ENCODE data around the gene ASCC1.

ASCC1 gene

DNA sequence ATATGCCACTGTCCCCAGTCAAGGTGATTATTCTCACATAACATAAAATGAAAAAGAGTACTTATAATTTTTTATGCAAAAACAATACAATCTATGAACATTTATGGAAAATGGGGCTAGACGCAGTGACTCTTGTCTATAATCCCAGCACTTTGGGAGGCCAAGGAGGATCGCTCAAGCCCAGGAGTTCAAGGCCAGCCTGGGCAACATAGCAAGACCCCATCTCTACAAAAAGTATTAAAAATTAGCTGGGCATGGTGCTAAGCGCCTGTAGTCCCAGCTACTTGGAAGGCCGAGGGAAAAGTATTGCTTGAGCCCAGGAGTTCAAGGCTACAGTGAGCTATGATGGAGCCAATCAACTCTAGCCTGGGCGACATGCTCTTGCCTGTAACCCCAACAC is 14.8 kb downstream of the ASCC1 start:
- Histone ChIP-seq H3K27ac (ENCODE audit: insufficient read depth, low read depth, low read length, poor library complexity, severe bottlenecking) (no peak overlapping the region), H3K4me3 (ENCODE audit: insufficient read depth, low read depth, low read length) (no peak overlapping the region), H3K36me3 (ENCODE audit: control insufficient read depth, insufficient read depth, low read length) (peaks cover 7% of the 10 kb centered on the region), H3K4me1 (ENCODE audit: control insufficient read depth, insufficient read depth, low read length) (no peaks in the 10 kb centered on the region), H3K27me3 (ENCODE audit: control insufficient read depth, insufficient read depth, low read length, poor library complexity, severe bottlenecking) (no peaks in the 10 kb centered on the region), H3K9me3 (ENCODE audit: control insufficient read depth, low read length) (no peaks in the 10 kb centered on the region)
- WGBS, 2 experiments = 91 to 92% methylated on average over 5 of the region's 5 CpGs

DNA sequence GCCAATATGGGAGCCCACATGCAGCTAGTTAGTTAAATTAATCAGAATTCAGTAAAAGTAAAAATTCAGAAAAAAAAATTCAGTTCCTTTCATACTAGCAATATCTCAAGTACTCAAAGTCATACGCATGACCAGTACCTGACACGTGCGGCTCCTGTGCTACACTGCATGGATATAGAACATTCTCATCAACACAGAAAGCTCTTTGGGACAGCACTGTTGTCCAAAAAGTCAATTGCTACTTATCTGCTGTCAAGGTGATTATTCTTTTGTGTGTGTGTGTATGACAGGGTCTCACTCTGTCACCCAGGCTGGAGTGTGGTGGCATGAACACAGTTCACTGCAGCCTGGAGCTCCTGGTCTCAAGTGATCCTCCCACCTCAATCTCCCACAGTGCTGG is 15.2 kb downstream of the ASCC1 start:
- peaks cover 7% of the 10 kb centered on the region for H3K36me3 ChIP-seq (ENCODE audit: control insufficient read depth, insufficient read depth, low read length)
- no peaks in the 10 kb centered on the region for H3K4me1 ChIP-seq (ENCODE audit: control insufficient read depth, insufficient read depth, low read length)
- H3K4me3 ChIP-seq (ENCODE audit: insufficient read depth, low read depth, low read length) = no peak overlapping the region
- no peak overlapping the region for H3K27ac ChIP-seq (ENCODE audit: insufficient read depth, low read depth, low read length, poor library complexity, severe bottlenecking)
- WGBS, 2 experiments = 98% methylated on average over 3 of the region's 3 CpGs
- no peaks in the 10 kb centered on the region for H3K27me3 ChIP-seq (ENCODE audit: control insufficient read depth, insufficient read depth, low read length, poor library complexity, severe bottlenecking)
- H3K9me3 ChIP-seq (ENCODE audit: control insufficient read depth, low read length) = no peaks in the 10 kb centered on the region

DNA sequence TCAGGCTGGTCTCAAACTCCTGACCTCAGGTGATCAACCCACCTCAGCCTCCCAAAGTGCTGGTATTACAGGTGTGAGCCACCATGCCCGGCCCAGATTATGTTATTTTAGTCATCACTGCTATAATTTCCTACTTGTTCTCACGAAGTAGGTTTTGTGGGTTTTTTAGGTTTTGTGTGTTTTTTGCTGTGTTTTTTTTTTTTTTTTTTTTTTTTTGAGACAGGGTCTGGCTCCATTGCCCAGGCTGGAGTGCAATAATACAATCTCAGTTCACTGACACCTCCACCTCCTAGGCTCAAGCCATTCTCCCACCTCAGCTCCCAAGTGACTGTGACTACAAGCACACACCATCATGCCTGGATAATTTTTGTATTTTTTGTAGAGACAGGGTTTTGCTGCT is 21.1 kb downstream of the ASCC1 start:
- Histone ChIP-seq H3K27me3 (ENCODE audit: control insufficient read depth, insufficient read depth, low read length, poor library complexity, severe bottlenecking) (no peaks in the 10 kb centered on the region), H3K9me3 (ENCODE audit: control insufficient read depth, low read length) (no peaks in the 10 kb centered on the region), H3K4me1 (ENCODE audit: control insufficient read depth, insufficient read depth, low read length) (no peaks in the 10 kb centered on the region), H3K4me3 (ENCODE audit: insufficient read depth, low read depth, low read length) (no peak overlapping the region), H3K36me3 (ENCODE audit: control insufficient read depth, insufficient read depth, low read length) (no peaks in the 10 kb centered on the region), H3K27ac (ENCODE audit: insufficient read depth, low read depth, low read length, poor library complexity, severe bottlenecking) (no peak overlapping the region)
- 100% methylated on average over 1 of the region's 2 CpGs for WGBS, 2 experiments

DNA sequence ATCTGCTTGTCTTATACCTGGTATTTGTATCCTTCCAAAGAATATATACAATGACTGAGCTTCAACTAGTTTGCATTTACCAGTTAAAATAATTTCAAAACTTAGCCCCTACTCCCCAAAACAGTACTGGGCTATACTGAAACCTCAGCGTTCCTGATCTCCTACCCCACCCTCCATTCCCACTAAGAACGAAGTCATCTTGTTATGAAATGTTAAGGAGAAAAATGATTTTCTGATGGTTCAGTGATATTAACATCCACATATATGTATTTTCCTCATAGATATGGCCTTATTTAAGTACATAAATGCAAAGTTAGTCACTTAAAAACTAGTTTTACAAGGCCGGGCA is 29.1 kb downstream of the ASCC1 start:
- 90 to 92% methylated on average over 1 of the region's 3 CpGs for WGBS, 2 experiments
- no peaks in the 10 kb centered on the region for H3K27me3 ChIP-seq (ENCODE audit: control insufficient read depth, insufficient read depth, low read length, poor library complexity, severe bottlenecking)
- no peak overlapping the region for H3K4me3 ChIP-seq (ENCODE audit: insufficient read depth, low read depth, low read length)
- no peaks in the 10 kb centered on the region for H3K36me3 ChIP-seq (ENCODE audit: control insufficient read depth, insufficient read depth, low read length)
- H3K9me3 ChIP-seq (ENCODE audit: control insufficient read depth, low read length) = no peaks in the 10 kb centered on the region
- no peak overlapping the region for H3K27ac ChIP-seq (ENCODE audit: insufficient read depth, low read depth, low read length, poor library complexity, severe bottlenecking)
- H3K4me1 ChIP-seq (ENCODE audit: control insufficient read depth, insufficient read depth, low read length) = no peaks in the 10 kb centered on the region

DNA sequence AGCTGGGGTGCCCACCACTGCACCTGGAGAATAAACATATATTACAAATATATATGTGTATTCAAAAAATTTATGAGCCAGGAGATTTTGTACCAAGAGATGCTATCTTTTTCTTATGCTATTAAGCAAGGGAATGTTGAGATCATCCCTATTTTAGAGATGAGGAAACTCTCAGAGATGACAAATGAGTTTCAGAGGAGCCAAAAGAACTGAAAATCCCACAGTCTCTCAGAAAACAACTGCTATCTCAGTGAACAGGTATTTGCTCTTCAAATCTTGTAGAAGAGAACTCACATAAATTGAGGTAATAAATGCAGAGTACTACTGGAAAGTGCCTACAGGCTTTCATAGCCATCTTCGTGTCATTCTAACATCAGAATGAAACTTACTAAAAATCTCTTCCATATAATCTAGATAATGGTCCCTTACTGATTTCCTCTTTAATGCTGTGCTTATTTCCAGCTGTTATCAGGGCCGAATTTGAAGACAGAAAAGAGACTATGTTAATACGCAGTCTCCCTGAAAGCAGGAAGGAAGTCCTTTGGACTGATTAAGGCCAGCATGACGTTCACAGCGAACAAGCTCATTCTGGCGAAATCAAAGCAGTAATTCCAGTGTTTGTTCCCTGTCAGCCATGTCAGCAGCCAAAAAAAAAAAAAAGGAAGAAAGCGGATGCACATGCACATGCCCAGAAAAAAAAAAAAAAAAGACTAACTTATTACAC is 29.7 kb downstream of the ASCC1 start:
- H3K27ac ChIP-seq (ENCODE audit: insufficient read depth, low read depth, low read length, poor library complexity, severe bottlenecking) = no peak overlapping the region
- no peaks in the 10 kb centered on the region for H3K4me1 ChIP-seq (ENCODE audit: control insufficient read depth, insufficient read depth, low read length)
- H3K9me3 ChIP-seq (ENCODE audit: control insufficient read depth, low read length) = no peaks in the 10 kb centered on the region
- 84 to 93% methylated on average over 6 to 7 of the region's 7 CpGs for WGBS, 2 experiments
- no peaks in the 10 kb centered on the region for H3K27me3 ChIP-seq (ENCODE audit: control insufficient read depth, insufficient read depth, low read length, poor library complexity, severe bottlenecking)
- no peak overlapping the region for H3K4me3 ChIP-seq (ENCODE audit: insufficient read depth, low read depth, low read length)
- H3K36me3 ChIP-seq (ENCODE audit: control insufficient read depth, insufficient read depth, low read length) = no peaks in the 10 kb centered on the region

DNA sequence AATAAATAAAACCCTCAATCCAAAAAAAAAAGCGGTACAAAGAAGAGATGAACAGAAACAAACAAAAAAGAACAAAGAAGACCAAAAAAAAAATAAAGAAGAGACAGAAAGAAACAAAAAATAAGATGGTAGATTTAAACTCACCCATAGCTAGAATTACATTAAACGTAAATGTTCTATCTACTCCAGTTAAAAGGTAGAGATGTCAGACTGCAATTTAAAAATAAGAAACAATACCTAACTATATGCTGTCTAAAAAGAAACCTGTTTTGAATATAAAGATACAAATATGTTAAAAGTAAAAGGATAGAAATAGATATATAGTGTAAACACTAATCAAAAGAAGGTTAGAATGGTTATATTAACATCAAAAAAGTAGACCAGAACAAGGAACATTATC is 31.9 kb downstream of the ASCC1 start:
- H3K36me3 ChIP-seq (ENCODE audit: control insufficient read depth, insufficient read depth, low read length) = no peaks in the 10 kb centered on the region
- H3K27me3 ChIP-seq (ENCODE audit: control insufficient read depth, insufficient read depth, low read length, poor library complexity, severe bottlenecking) = no peaks in the 10 kb centered on the region
- H3K4me1 ChIP-seq (ENCODE audit: control insufficient read depth, insufficient read depth, low read length) = no peaks in the 10 kb centered on the region
- WGBS, 2 experiments = 80 to 100% methylated on average over 1 of the region's 2 CpGs
- no peaks in the 10 kb centered on the region for H3K9me3 ChIP-seq (ENCODE audit: control insufficient read depth, low read length)
- H3K4me3 ChIP-seq (ENCODE audit: insufficient read depth, low read depth, low read length) = no peak overlapping the region
- no peak overlapping the region for H3K27ac ChIP-seq (ENCODE audit: insufficient read depth, low read depth, low read length, poor library complexity, severe bottlenecking)

DNA sequence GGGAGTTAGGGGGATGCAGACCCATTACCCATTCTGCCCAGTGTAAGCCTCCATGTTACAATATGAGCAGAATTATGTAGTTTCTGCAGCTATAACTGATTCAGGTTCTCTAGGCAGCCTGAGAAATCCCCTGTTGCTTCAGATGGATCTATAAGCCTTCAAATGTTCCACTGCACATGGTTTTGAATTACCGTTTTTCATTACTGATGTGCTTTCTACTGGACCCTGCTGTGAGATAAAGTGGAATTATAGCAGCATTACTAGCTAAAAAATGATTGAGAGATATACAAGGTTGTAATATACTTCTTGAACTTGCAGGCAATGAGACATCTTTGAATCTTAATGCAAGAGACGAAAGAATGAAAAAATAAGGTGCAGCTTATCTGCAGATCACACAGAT is 38.6 kb downstream of the ASCC1 start:
- H3K4me3 ChIP-seq (ENCODE audit: insufficient read depth, low read depth, low read length) = no peak overlapping the region
- no peaks in the 10 kb centered on the region for H3K36me3 ChIP-seq (ENCODE audit: control insufficient read depth, insufficient read depth, low read length)
- no peaks in the 10 kb centered on the region for H3K27me3 ChIP-seq (ENCODE audit: control insufficient read depth, insufficient read depth, low read length, poor library complexity, severe bottlenecking)
- H3K27ac ChIP-seq (ENCODE audit: insufficient read depth, low read depth, low read length, poor library complexity, severe bottlenecking) = no peak overlapping the region
- H3K9me3 ChIP-seq (ENCODE audit: control insufficient read depth, low read length) = no peaks in the 10 kb centered on the region
- H3K4me1 ChIP-seq (ENCODE audit: control insufficient read depth, insufficient read depth, low read length) = no peaks in the 10 kb centered on the region
- WGBS, 2 experiments = 92 to 95% methylated on average over 2 of the region's 2 CpGs

DNA sequence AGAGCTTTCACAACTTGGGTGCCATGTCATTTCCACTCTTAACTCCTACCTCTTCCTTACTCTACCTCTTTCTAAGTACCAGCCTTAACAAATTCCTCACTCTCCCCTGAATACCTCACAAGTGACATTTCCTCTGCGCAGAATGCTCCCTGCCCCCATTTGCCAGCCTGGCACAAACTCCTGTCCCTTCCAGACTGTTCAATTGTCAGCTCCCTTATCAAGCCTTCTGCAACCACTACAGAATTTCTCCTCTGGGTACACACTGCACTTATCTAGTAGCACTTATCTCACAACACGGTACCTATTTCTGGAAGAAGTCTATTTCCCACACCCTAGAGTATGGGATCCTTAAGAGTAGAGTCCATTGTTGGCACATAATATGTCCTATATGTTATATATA is 39.4 kb downstream of the ASCC1 start:
- H3K4me1 ChIP-seq (ENCODE audit: control insufficient read depth, insufficient read depth, low read length) = no peaks in the 10 kb centered on the region
- 97 to 98% methylated on average over 2 of the region's 2 CpGs for WGBS, 2 experiments
- H3K9me3 ChIP-seq (ENCODE audit: control insufficient read depth, low read length) = no peaks in the 10 kb centered on the region
- H3K27me3 ChIP-seq (ENCODE audit: control insufficient read depth, insufficient read depth, low read length, poor library complexity, severe bottlenecking) = no peaks in the 10 kb centered on the region
- no peak overlapping the region for H3K27ac ChIP-seq (ENCODE audit: insufficient read depth, low read depth, low read length, poor library complexity, severe bottlenecking)
- H3K4me3 ChIP-seq (ENCODE audit: insufficient read depth, low read depth, low read length) = no peak overlapping the region
- no peaks in the 10 kb centered on the region for H3K36me3 ChIP-seq (ENCODE audit: control insufficient read depth, insufficient read depth, low read length)

DNA sequence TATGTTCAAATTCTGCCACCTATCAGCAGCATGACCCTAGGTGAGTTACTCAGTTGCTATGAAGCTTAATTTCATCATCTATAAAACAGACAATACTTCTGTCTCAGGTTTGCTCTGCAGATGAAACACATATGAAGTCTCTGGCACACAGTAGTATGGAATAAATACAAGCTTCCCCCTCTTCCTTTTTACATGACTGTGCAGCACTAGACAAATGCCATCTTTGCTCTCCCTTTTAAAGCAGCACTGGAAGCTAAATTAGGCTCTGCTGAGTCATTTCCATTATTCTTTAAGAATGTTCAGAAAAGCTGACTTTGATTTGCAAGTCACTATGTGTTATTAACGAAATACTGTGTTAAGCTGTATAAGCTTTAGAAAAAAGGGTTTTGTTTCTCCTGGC is 40.9 kb downstream of the ASCC1 start:
- no peak overlapping the region for H3K27ac ChIP-seq (ENCODE audit: insufficient read depth, low read depth, low read length, poor library complexity, severe bottlenecking)
- 100% methylated on average over 1 of the region's 1 CpG for whole genome bisulfite sequencing, 2 experiments
- H3K9me3 ChIP-seq (ENCODE audit: control insufficient read depth, low read length) = no peaks in the 10 kb centered on the region
- H3K4me1 ChIP-seq (ENCODE audit: control insufficient read depth, insufficient read depth, low read length) = no peaks in the 10 kb centered on the region
- H3K36me3 ChIP-seq (ENCODE audit: control insufficient read depth, insufficient read depth, low read length) = no peaks in the 10 kb centered on the region
- no peak overlapping the region for H3K4me3 ChIP-seq (ENCODE audit: insufficient read depth, low read depth, low read length)
- no peaks in the 10 kb centered on the region for H3K27me3 ChIP-seq (ENCODE audit: control insufficient read depth, insufficient read depth, low read length, poor library complexity, severe bottlenecking)

DNA sequence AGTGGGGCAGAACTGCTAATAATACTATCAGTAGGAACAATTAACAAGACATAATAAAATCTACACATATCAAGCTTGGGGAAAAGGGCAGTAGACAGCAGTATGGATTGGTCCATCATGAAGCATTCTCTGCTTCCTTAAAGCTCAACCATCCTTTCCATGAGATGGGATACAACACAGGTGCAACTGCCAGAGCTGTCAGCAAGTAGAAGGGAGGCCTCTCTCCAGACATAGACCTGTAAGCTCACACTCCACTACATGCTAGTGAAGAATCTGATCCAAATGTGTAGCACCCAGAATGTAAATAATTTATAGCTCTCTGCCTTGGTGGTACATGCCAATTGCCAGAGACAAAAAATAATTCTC is 41.8 kb downstream of the ASCC1 start:
- Histone ChIP-seq H3K4me3 (ENCODE audit: insufficient read depth, low read depth, low read length) (no peak overlapping the region), H3K36me3 (ENCODE audit: control insufficient read depth, insufficient read depth, low read length) (no peaks in the 10 kb centered on the region), H3K27me3 (ENCODE audit: control insufficient read depth, insufficient read depth, low read length, poor library complexity, severe bottlenecking) (no peaks in the 10 kb centered on the region), H3K9me3 (ENCODE audit: control insufficient read depth, low read length) (no peaks in the 10 kb centered on the region), H3K27ac (ENCODE audit: insufficient read depth, low read depth, low read length, poor library complexity, severe bottlenecking) (no peak overlapping the region), H3K4me1 (ENCODE audit: control insufficient read depth, insufficient read depth, low read length) (no peaks in the 10 kb centered on the region)

All from ectodermal cell (in vitro differentiated cells).